HL-60 (cell line): ENCODE results near the gene COL6A3.

Source experiments
- DNase-seq, 2 experiments: peaks; one replicate each; pipeline ENCODE4 v3.0.0-alpha.2; 2010 to 2020; ENCODE audit warnings: low read depth in 1 of 2, low spot score in 1 of 2
- H3K27ac ChIP-seq: fragments of 250-450 bp; sonication (Bioruptor Pico); replicated peaks from 2 replicates; pipeline ENCODE4 v1.5.1; 2020; ENCODE audit warnings: mild to moderate bottlenecking, moderate library complexity
- H3K27me3 ChIP-seq: fragments of 250-450 bp; sonication (Bioruptor Pico); 2 replicates; pipeline ENCODE4 v1.5.1; 2021; ENCODE audit warnings: mild to moderate bottlenecking, moderate library complexity; ENCODE audit not compliant: insufficient read depth, poor library complexity, severe bottlenecking
- H3K4me3 ChIP-seq: replicated peaks from 2 replicates; pipeline ENCODE4 v1.5.1; 2011; ENCODE audit warnings: mild to moderate bottlenecking, control low read depth, low read length; ENCODE audit not compliant: insufficient read depth
- CTCF ChIP-seq: IDR thresholded peaks from one replicate; pipeline ENCODE4 v1.5.1; 2011; ENCODE audit warnings: low read length, control low read depth, inconsistent platforms; ENCODE audit not compliant: insufficient read depth
- GABPA ChIP-seq: IDR thresholded peaks from 2 replicates; pipeline ENCODE4 v1.6.1; 2012; ENCODE audit warnings: low read depth
- POLR2AphosphoS5 ChIP-seq: IDR thresholded peaks from 2 replicates; pipeline ENCODE4 v1.6.1; 2012; ENCODE audit warnings: low read depth
- REST ChIP-seq: IDR thresholded peaks from 2 replicates; pipeline ENCODE4 v1.6.1; 2012; ENCODE audit warnings: low read depth; ENCODE audit not compliant: insufficient replicate concordance
- SPI1 ChIP-seq: IDR thresholded peaks from 2 replicates; pipeline ENCODE4 v1.6.1; 2012; ENCODE audit warnings: low read depth, mild to moderate bottlenecking, borderline replicate concordance

Gene COL6A3

GRCh38 chr2:237448171-237448570, 34.2 kb upstream of the COL6A3 start:
- DNase-seq, result no peak
- no peak overlapping the region for H3K4me3 ChIP-seq
- TF ChIP-seq CTCF, result no peak
- TF ChIP-seq SPI1, result no peak
- no peak for TF ChIP-seq GABPA
- no peak for TF ChIP-seq REST
- no peak for TF ChIP-seq POLR2AphosphoS5
- no peak overlapping the region for H3K27ac ChIP-seq
- H3K27me3 ChIP-seq, result no peaks in the 10 kb centered on the region

GRCh38 chr2:237447496-237447895, 33.5 kb upstream of the COL6A3 start:
- no peak for TF ChIP-seq REST
- no peak for TF ChIP-seq POLR2AphosphoS5
- no peak for TF ChIP-seq CTCF
- TF ChIP-seq SPI1, result no peak
- TF ChIP-seq GABPA, result no peak
- no peak overlapping the region for H3K4me3 ChIP-seq
- H3K27ac ChIP-seq, result no peak overlapping the region
- no peaks in the 10 kb centered on the region for H3K27me3 ChIP-seq
- DNase-seq, result no peak

- TF ChIP-seq CTCF (no peak), POLR2AphosphoS5 (no peak), REST (no peak)
- DNase-seq, result no peak
- H3K27ac ChIP-seq, result no peak overlapping the region
- no peaks in the 10 kb centered on the region for H3K27me3 ChIP-seq
- no peak overlapping the region for H3K4me3 ChIP-seq
Measured at GRCh38 chr2:237446338-237446665, 32.3 kb upstream of the COL6A3 start.
